Hematopoietic multipotent progenitor cell treated with erythropoietin and hydrocortisone succinate and interleukin-3 and kit ligand, for 8 days (in vitro differentiated cells): ENCODE data around the gene HELZ2.
"Not testable (repeated sequence)": the region's sequence is repeated elsewhere in the genome, so short reads cannot be mapped to it uniquely, and the experiment has no call there.

Experiments
- DNase-seq: peaks from one replicate; pipeline ENCODE4 v3.0.0-alpha.2; 2015

The HELZ2 gene

GRCh38 chr20:63574156-63574828, at the start of gene HELZ2:
Gene HELZ2, minus strand, starts transcription at chr20:63574239. Its CDS starts 1,854 bp downstream, at chr20:63572385.
- peak; percentile 54 for DNase-seq

- no peak for DNase-seq
Measured at GRCh38 chr20:63622732-63623131, 48.7 kb upstream of the HELZ2 start.

- DNase-seq, result no peak
Measured at GRCh38 chr20:63622096-63622495, 48.1 kb upstream of the HELZ2 start.

GRCh38 chr20:63620991-63621390, 47.0 kb upstream of the HELZ2 start:
- no peak for DNase-seq

GRCh38 chr20:63619505-63619904, 45.5 kb upstream of the HELZ2 start:
- DNase-seq, result no peak

- DNase-seq, result no peak
Measured at GRCh38 chr20:63619086-63619485, 45.0 kb upstream of the HELZ2 start.

- DNase-seq, result no peak
Measured at GRCh38 chr20:63618291-63618980, 44.4 kb upstream of the HELZ2 start.

- no peak for DNase-seq
Measured at GRCh38 chr20:63617876-63618265, 43.8 kb upstream of the HELZ2 start.

- DNase-seq, result no peak
Measured at GRCh38 chr20:63617092-63617875, 43.2 kb upstream of the HELZ2 start.

- DNase-seq, result not testable (repeated sequence)
Measured at GRCh38 chr20:63613863-63614594, 40.0 kb upstream of the HELZ2 start.

- no peak for DNase-seq
Measured at GRCh38 chr20:63612276-63612931, 38.4 kb upstream of the HELZ2 start.

GRCh38 chr20:63611646-63612045, 37.6 kb upstream of the HELZ2 start:
- DNase-seq, result no peak

GRCh38 chr20:63610581-63611435, 36.8 kb upstream of the HELZ2 start:
- DNase-seq, result no peak

GRCh38 chr20:63606686-63607085, 32.6 kb upstream of the HELZ2 start:
- no peak for DNase-seq

- DNase-seq, result no peak
Measured at GRCh38 chr20:63602321-63602720, 28.3 kb upstream of the HELZ2 start.

GRCh38 chr20:63601679-63602078, 27.6 kb upstream of the HELZ2 start:
- DNase-seq, result not testable (repeated sequence)

GRCh38 chr20:63599396-63600050, 25.5 kb upstream of the HELZ2 start:
- DNase-seq, result no peak

GRCh38 chr20:63598479-63599395, 24.7 kb upstream of the HELZ2 start:
- no peak for DNase-seq

GRCh38 chr20:63597651-63598478, 23.8 kb upstream of the HELZ2 start:
- no peak for DNase-seq
